GM12873 (cell line): ENCODE results near the gene ZNF462.

Experiments used
- TF ChIP-seq, protein P1 (sequence below): IDR thresholded peaks from 2 replicates; pipeline ENCODE4 v1.5.1; 2012; ENCODE audit warnings: low read depth, mild to moderate bottlenecking, moderate library complexity, low read length, control low read depth; ENCODE audit not compliant: insufficient read depth; ENCODE audit errors: missing control alignments

ZNF462 gene, protein sequence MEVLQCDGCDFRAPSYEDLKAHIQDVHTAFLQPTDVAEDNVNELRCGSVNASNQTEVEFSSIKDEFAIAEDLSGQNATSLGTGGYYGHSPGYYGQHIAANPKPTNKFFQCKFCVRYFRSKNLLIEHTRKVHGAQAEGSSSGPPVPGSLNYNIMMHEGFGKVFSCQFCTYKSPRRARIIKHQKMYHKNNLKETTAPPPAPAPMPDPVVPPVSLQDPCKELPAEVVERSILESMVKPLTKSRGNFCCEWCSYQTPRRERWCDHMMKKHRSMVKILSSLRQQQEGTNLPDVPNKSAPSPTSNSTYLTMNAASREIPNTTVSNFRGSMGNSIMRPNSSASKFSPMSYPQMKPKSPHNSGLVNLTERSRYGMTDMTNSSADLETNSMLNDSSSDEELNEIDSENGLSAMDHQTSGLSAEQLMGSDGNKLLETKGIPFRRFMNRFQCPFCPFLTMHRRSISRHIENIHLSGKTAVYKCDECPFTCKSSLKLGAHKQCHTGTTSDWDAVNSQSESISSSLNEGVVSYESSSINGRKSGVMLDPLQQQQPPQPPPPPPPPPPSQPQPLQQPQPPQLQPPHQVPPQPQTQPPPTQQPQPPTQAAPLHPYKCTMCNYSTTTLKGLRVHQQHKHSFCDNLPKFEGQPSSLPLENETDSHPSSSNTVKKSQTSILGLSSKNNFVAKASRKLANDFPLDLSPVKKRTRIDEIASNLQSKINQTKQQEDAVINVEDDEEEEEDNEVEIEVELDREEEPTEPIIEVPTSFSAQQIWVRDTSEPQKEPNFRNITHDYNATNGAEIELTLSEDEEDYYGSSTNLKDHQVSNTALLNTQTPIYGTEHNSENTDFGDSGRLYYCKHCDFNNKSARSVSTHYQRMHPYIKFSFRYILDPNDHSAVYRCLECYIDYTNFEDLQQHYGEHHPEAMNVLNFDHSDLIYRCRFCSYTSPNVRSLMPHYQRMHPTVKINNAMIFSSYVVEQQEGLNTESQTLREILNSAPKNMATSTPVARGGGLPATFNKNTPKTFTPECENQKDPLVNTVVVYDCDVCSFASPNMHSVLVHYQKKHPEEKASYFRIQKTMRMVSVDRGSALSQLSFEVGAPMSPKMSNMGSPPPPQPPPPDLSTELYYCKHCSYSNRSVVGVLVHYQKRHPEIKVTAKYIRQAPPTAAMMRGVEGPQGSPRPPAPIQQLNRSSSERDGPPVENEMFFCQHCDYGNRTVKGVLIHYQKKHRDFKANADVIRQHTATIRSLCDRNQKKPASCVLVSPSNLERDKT (N-terminal part only)

DNA sequence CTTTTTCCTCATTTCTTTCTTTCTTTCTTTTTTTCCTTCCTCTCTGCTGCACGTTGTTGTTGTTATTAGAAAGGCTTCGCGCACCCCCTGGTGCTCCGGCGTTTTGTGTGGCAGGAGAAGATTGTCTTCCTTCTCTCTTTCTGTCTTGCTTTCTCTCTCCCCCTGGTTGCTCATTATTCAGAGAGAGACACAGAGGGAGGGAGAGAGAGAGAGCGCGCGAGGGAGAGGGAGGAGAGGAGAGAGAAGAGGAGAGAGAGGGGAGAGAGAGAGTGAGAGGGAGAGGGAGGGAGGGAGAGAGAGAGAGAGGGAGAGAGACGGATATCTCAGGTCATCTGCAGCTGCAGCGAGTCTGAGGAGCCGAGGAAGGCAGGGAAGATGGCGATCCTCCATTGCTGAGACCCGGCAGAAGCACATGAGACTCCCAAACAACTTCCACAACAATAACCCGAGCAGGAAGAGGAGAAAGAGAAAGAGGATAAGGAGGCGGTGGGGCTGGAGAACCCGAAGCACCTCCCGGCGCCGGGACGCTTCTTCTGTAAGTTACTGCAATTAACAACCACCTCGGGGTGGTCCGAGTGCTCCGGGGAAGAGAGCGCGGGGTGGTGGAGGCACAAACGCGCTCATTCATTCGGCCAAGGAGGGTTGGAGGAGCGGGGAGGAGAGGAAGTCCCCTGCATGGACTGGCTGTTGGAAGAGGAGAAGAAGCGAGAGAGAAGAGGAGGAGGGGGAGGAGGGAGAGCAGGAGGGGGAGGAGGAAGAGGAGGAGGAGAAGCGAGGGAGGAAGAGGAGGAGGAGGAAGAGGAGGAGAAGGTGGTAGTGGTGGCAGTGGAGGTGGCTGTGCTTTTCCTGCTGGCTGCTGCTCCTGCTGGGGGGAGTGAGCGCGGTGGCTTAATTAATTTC lies at the start of gene ZNF462:
ZNF462 (plus strand) TSS at position 346 of the 900 bp plus-strand sequence. CDS start 60,218 bp downstream, outside the sequence.
- TF ChIP-seq, protein P1, sequence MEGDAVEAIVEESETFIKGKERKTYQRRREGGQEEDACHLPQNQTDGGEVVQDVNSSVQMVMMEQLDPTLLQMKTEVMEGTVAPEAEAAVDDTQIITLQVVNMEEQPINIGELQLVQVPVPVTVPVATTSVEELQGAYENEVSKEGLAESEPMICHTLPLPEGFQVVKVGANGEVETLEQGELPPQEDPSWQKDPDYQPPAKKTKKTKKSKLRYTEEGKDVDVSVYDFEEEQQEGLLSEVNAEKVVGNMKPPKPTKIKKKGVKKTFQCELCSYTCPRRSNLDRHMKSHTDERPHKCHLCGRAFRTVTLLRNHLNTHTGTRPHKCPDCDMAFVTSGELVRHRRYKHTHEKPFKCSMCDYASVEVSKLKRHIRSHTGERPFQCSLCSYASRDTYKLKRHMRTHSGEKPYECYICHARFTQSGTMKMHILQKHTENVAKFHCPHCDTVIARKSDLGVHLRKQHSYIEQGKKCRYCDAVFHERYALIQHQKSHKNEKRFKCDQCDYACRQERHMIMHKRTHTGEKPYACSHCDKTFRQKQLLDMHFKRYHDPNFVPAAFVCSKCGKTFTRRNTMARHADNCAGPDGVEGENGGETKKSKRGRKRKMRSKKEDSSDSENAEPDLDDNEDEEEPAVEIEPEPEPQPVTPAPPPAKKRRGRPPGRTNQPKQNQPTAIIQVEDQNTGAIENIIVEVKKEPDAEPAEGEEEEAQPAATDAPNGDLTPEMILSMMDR = no peak

DNA sequence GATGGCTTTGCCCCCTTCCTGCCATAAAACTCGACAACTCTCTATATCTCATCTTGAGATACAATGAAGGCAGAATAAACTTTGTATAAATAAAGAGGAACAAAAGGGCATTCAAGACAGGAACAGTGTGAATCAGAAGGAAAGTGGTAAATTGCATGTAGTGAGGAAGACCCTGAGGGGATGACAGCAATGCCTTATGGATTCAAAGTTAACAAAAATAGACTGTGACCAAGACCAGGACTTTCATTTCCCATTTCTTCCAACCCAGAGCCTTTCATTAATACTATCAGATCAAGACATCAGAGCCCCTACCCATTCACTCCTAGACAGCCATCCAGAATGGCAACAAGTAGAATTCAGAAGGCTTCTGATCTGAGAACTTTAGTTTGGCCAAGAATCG lies 46.4 kb upstream of the ZNF462 start:
- TF ChIP-seq, protein P1 = no peak

DNA sequence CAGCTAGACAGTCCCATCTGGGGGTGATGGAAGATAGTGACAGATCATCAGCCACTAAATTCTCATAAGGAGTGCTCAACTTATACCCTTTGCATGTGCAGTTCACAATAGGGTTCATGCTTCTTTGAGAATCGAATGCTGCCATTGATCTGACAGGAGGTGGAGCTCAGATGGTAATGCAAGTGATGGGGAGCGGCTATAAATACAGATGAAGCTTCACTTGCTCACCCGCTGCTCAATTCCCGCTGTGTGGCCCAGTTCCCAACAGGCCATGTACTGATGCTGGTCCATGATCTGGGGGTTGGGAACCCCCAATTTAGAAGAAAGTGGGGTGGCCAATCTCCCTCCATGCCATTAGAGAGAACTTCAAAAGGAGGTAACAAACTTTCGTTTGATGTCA lies 44.9 kb upstream of the ZNF462 start:
- TF ChIP-seq, protein P1 = no peak

DNA sequence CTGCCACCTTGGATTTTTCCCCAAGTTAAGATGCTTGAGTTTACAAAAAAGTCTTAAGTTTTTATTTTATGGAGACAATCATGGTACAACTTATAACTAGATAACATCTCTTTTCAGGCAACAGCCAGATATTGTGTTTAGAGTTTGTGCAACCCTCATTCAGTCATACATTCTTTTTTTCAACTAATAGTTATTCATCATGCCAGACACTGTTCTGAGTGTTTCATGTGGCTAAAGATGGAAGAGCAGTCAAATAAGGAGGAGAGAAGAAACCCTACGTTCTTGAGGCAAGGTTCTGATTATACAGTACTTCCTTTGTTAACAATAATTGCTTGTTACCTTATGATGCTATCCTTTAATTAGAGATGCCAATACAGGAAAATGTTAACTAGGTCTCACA lies 42.1 kb upstream of the ZNF462 start:
- TF ChIP-seq, protein P1 = no peak

DNA sequence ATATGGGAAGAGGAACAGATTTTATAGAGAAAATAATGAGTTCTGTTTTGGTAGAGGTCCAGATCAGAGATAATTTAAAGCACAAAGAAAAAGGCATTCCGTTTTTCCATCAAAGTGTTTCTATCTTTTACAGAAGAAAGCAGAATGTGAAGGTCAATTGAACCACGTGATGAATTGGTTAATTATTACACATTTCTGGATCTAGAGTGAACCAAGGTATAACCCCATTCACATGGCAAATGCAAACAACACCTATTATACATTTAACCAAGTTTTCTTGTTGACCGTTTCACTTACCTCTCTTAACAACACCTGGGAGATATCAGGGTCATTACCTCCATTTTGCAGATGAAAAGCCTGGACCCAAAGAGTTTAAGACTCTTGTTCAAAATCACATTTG lies 34.9 kb upstream of the ZNF462 start:
- TF ChIP-seq, protein P1 = no peak

DNA sequence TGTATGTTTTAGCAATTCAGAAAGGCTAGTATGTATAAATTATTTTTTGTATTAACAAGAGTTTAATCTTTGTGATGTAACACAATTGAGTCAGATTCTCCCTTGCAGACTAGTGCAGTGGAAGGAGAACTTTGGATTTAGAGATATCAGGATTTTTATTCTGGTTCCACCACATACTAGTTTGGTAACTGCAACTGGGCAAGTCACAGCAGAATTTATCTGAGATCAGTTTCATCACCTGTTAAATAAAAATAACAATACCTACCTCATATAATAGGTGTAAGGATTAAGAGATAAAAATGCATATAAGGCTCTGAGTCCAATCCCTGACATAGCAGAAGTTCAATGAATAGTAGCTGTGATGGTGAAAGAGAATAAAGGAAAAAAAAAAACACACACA lies 34.0 kb upstream of the ZNF462 start:
- TF ChIP-seq, protein P1 = no peak
